Pancreas (tissue), 10 donors: ENCODE results near the gene ASIC5. TPM values are rescaled to one million over a fixed set of nuclear protein-coding genes. Genes with fewer than 3 reads are reported as not detected.

Source experiments
- ATAC-seq, 4 donors: fragments of 200-7000 bp; cut with Tn5 transposase; one replicate each; pipeline versions ENCODE4 v1.8.0 to v1.9.1; 2020; ENCODE audit warnings: mild to moderate bottlenecking in 4 of 4, moderate library complexity in 4 of 4
- DNase-seq, 6 donors: peaks; one replicate each; pipeline ENCODE4 v3.0.0-alpha.2; 2020
- FAIRE-seq: peaks from 2 replicates; lab custom pipeline; 2012; peaks lifted over from hg19 to GRCh38; lab: Jason Lieb, UNC
- H3K27ac ChIP-seq, 4 donors: fragments of 200-600 bp; sonication (generic); 1 replicate in 3 of 4; 2 replicates in 1 of 4; pipeline versions ENCODE4 v1.5.0 to v1.8.0; 2020
- H3K27me3 ChIP-seq, 4 donors: fragments of 200-600 bp; one replicate each; pipeline ENCODE4 v1.8.0; 2021
- H3K36me3 ChIP-seq, 3 donors: fragments of 200-600 bp; sonication (generic) in 1 of 3; one replicate each; pipeline versions ENCODE4 v1.5.0 to v1.8.0; 2020 to 2021
- H3K4me1 ChIP-seq, 3 donors: fragments of 200-600 bp; one replicate each; pipeline ENCODE4 v1.8.0; 2021
- H3K4me3 ChIP-seq, 4 donors: fragments of 200-600 bp; sonication (generic) in 2 of 4; one replicate each; pipeline versions ENCODE4 v1.5.0 to v1.8.0; 2020 to 2021
- H3K9me3 ChIP-seq, 4 donors: fragments of 200-600 bp; one replicate each; pipeline ENCODE4 v1.8.0; 2021
- WGBS, 2 donors: extraction: QIAGEN DNeasy Blood & Tissue Kit; methylation state at CpG; one replicate each; pipeline ENCODE4 v1.1.7; 2013; 5-methylcytosine and 5-hydroxymethylcytosine counted together
- intact Hi-C, 3 donors: fragments of 100-400 bp; cut with DNase I; formaldehyde crosslinking; loops; one replicate each; pipeline versions ENCODE4 v1.11.1 to v1.14.2; 2022
- polyA plus RNA-seq, 2 donors: library from polyadenylated mRNA; stranded (reverse); fragments of 200-250 nt; gene quantifications; one replicate each; pipeline ENCODE4 v1.2.3, GENCODE V29; 2013
- total RNA-seq, 6 donors: library from RNA; stranded (reverse); fragmentation: NEBNext Ultra II Directional in 4 of 6; extraction: Animal tissue kit (Norgen Biotek cat#: 25700) in 4 of 6; gene quantifications; one replicate each; pipeline versions ENCODE4 v1.2.1 to v1.2.4, GENCODE V29; 2021 to 2023
- TF ChIP-seq, protein P1 (sequence below), 4 donors: fragments of 200-600 bp; sonication (generic) in 3 of 4; IDR thresholded peaks; one replicate each; pipeline versions ENCODE4 v1.5.0 to v1.8.0; 2021; ENCODE audit warnings: antibody characterized with exemption in 4 of 4
- donor health status: healthy with polysubstance abuse.
- donor health status: DM: no; HTN: no; CAD: no; lungs with moderate emphysema.
- donor health status: DM: no; HTN: no; CAD: no.
- donor health status: control.
- donor health status: control.
- donor health status: Bipolar disorder and iron deficiency.
- donor health status: DM: yes; HTN: yes; CAD: no.
- donor health status: DM: no; HTN: no; CAD: no.
- donor health status: DM: no; HTN: no; CAD: no.
- donor health status: DM: yes; HTN: yes; CAD: no.

ASIC5 gene
- total and polyA plus RNA-seq, 8 donors = not detected

- no peaks in the 10 kb centered on the region for H3K27me3 ChIP-seq
- DNase-seq (no peak), FAIRE-seq (no peak), ATAC-seq (no peak)
- TF ChIP-seq, protein P1, sequence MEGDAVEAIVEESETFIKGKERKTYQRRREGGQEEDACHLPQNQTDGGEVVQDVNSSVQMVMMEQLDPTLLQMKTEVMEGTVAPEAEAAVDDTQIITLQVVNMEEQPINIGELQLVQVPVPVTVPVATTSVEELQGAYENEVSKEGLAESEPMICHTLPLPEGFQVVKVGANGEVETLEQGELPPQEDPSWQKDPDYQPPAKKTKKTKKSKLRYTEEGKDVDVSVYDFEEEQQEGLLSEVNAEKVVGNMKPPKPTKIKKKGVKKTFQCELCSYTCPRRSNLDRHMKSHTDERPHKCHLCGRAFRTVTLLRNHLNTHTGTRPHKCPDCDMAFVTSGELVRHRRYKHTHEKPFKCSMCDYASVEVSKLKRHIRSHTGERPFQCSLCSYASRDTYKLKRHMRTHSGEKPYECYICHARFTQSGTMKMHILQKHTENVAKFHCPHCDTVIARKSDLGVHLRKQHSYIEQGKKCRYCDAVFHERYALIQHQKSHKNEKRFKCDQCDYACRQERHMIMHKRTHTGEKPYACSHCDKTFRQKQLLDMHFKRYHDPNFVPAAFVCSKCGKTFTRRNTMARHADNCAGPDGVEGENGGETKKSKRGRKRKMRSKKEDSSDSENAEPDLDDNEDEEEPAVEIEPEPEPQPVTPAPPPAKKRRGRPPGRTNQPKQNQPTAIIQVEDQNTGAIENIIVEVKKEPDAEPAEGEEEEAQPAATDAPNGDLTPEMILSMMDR (IDR thresholded peaks at IDR 0.05) = no peak
- H3K4me3 ChIP-seq = no peak overlapping the region
- H3K9me3 ChIP-seq = no peaks in the 10 kb centered on the region
- intact Hi-C loops = no loop called here
- WGBS, 2 donors = 72 to 73% methylated on average over 3 of the region's 3 CpGs
- no peak overlapping the region for H3K27ac ChIP-seq
- H3K4me1 ChIP-seq = peaks cover 0 to 3% (median 0%) of the 10 kb centered on the region in 3 donors
- H3K36me3 ChIP-seq = peaks cover 0 to 6% (median 0%) of the 10 kb centered on the region in 3 donors
Measured at GRCh38 chr4:155795991-155796390, 70.1 kb downstream of the ASIC5 start.

DNA sequence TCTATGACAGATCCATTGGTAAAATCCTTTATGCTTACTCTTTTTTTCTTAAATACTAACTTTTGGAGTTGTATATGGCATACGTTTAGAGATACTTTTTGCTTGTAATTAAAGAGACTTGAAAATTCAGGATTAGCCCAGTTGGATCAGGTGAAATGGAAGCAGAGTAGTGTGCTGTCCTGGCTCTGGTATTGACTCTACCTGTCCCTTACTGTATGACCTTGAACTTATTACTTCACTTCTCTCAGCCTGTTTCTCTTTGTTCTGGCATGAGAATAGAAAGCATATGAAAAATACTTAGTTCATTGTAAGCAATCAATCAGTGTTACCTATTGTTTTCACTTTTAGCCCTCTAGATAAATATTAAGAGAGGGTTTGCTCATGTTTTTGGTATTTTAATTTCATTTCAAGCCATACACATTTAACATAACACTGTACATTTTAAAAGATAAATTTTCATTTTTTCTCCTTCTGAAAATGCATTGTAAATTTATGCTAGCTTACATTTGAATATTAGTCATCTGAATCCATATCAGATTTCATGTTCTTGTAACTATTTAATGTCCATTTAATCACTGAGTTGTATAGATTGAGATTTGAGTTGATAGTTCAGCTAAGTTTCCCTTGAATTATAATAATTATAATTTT lies 71.4 kb downstream of the ASIC5 start:
- TF ChIP-seq, protein P1 (IDR thresholded peaks at IDR 0.05) = no peak
- ATAC-seq (peak in 3 of 4 donors; percentile 48 to 79 (median 51)), DNase-seq (no peak), FAIRE-seq (no peak)
- Histone ChIP-seq H3K27me3 (no peaks in the 10 kb centered on the region), H3K4me1 (peaks cover 0 to 3% (median 0%) of the 10 kb centered on the region in 3 donors), H3K4me3 (no peak overlapping the region), H3K36me3 (peaks cover 0 to 2% (median 0%) of the 10 kb centered on the region in 3 donors), H3K9me3 (no peaks in the 10 kb centered on the region), H3K27ac (no peak overlapping the region)
- intact Hi-C loops = no loop called here
- 58 to 77% methylated on average over 1 of the region's 1 CpG for WGBS, 2 donors

DNA sequence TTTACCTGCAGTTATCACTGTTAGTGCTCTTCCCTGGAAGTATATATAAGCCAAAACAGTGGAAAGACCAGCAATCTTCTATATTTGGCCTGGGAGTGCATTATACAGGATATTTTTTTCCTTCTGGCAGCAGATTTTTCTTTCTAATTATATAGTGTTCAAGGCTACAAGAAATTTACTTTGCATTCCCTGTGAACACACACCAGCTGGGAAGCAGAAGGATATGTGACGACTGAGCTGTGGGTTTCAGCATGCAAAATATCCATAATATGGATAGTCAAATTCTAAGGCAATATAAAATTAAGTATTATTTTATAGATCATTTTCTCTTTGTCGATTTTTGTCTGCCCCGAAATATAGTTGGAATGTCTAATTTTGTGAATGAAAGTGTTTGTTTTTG lies 76.1 kb downstream of the ASIC5 start:
- ATAC-seq = no peak
- no peak for DNase-seq
- intact Hi-C loops = loop anchor here in 2 of 3 donors (5.0 to 10.0 kb wide), 2 partner anchors 345 to 348 kb away; no protein-coding TSS in a partner anchor
- Histone ChIP-seq H3K27ac (no peak overlapping the region), H3K36me3 (no peaks in the 10 kb centered on the region), H3K4me3 (no peak overlapping the region), H3K4me1 (peaks cover 0 to 3% (median 0%) of the 10 kb centered on the region in 3 donors), H3K27me3 (no peaks in the 10 kb centered on the region), H3K9me3 (no peaks in the 10 kb centered on the region)
- TF ChIP-seq, protein P1 (IDR thresholded peaks at IDR 0.05) = no peak
- no peak for FAIRE-seq
- WGBS, 2 donors = 52 to 65% methylated on average over 3 of the region's 3 CpGs

- DNase-seq (no peak), ATAC-seq (no peak), FAIRE-seq (no peak)
- intact Hi-C loops = loop anchor here in 2 of 3 donors (5.0 to 10.0 kb wide), 2 partner anchors 345 to 347 kb away; no protein-coding TSS in a partner anchor
- TF ChIP-seq, protein P1 (IDR thresholded peaks at IDR 0.05) = no peak
- Histone ChIP-seq H3K4me1 (peaks cover 0 to 4% (median 0%) of the 10 kb centered on the region in 3 donors), H3K27me3 (no peaks in the 10 kb centered on the region), H3K9me3 (no peaks in the 10 kb centered on the region), H3K27ac (no peak overlapping the region), H3K4me3 (no peak overlapping the region), H3K36me3 (no peaks in the 10 kb centered on the region)
- WGBS, 2 donors = 50 to 53% methylated on average over 6 of the region's 6 CpGs
Measured at GRCh38 chr4:155789391-155789790, 76.7 kb downstream of the ASIC5 start.
